Heart right ventricle (tissue), 16 donors: ENCODE measurements around the gene IGFL4. TPM values are rescaled to one million over a fixed set of nuclear protein-coding genes. Genes with fewer than 3 reads are reported as not detected.

Experiments
- ATAC-seq, 8 donors: fragments of 200-7000 bp; cut with Tn5 transposase; one replicate each; pipeline ENCODE4 v1.9.1; 2020; ENCODE audit warnings: mild to moderate bottlenecking in 8 of 8, moderate library complexity in 8 of 8, moderate number of reproducible peaks in 1 of 8
- DNase-seq, 2 donors: peaks; one replicate each; pipeline ENCODE4 v3.0.0-alpha.2; 2020
- H3K27ac ChIP-seq, 10 donors: fragments of 200-600 bp; sonication (generic) in 2 of 10; one replicate each; pipeline versions ENCODE4 v1.5.0 to v1.8.0; 2020 to 2022; ENCODE audit warnings: mild to moderate bottlenecking in 3 of 10
- H3K27me3 ChIP-seq, 7 donors: fragments of 200-600 bp; one replicate each; pipeline ENCODE4 v1.8.0; 2021 to 2022; ENCODE audit warnings: mild to moderate bottlenecking in 2 of 7
- H3K36me3 ChIP-seq, 9 donors: fragments of 200-600 bp; sonication (generic) in 1 of 9; one replicate each; pipeline versions ENCODE4 v1.5.0 to v1.8.0; 2020 to 2022; ENCODE audit warnings: mild to moderate bottlenecking in 2 of 9
- H3K4me1 ChIP-seq, 9 donors: fragments of 200-600 bp; sonication (generic) in 1 of 9; one replicate each; pipeline versions ENCODE4 v1.5.0 to v1.8.0; 2020 to 2022; ENCODE audit warnings: mild to moderate bottlenecking in 4 of 9
- H3K4me3 ChIP-seq, 10 donors: fragments of 200-600 bp; sonication (generic) in 2 of 10; one replicate each; pipeline versions ENCODE4 v1.5.0 to v1.8.0; 2020 to 2022; ENCODE audit warnings: mild to moderate bottlenecking in 7 of 10, moderate library complexity in 2 of 10
- H3K9me3 ChIP-seq, 11 donors: fragments of 200-600 bp in 10 of 11; sonication (generic) in 2 of 11; one replicate each; pipeline versions ENCODE4 v1.5.0 to v1.8.0; 2013 to 2022; ENCODE audit warnings: mild to moderate bottlenecking in 2 of 11, control low read depth in 1 of 11, moderate library complexity in 1 of 11
- CTCF ChIP-seq, 9 donors: fragments of 200-600 bp; sonication (generic) in 2 of 9; IDR thresholded peaks; one replicate each; pipeline versions ENCODE4 v1.5.0 to v1.8.0; 2021 to 2022; ENCODE audit warnings: antibody characterized with exemption in 9 of 9, mild to moderate bottlenecking in 5 of 9, moderate library complexity in 1 of 9
- WGBS, 2 donors: extraction: QIAGEN DNeasy Blood & Tissue Kit; methylation state at CpG; one replicate each; pipeline ENCODE4 v1.1.7; 2013; ENCODE audit warnings: inconsistent platforms in 1 of 2; 5-methylcytosine and 5-hydroxymethylcytosine counted together
- intact Hi-C, 10 donors: fragments of 100-400 bp; cut with DNase I; formaldehyde crosslinking; loops; one replicate each; pipeline versions ENCODE4 v1.11.1 to v1.14.2; 2022
- microRNA-seq, 2 donors: library from miRNA; unstranded; fragments of <30 nt; microRNA quantifications; one replicate each; pipeline ENCODE4 v1.2.0, GENCODE V29; 2021
- polyA plus RNA-seq, 2 donors: library from polyadenylated mRNA; stranded (reverse); fragments of 200-250 nt; gene quantifications; one replicate each; pipeline ENCODE4 v1.2.3, GENCODE V29; 2013
- total RNA-seq, 10 donors: library from RNA; stranded (reverse); fragmentation: NEBNext Ultra II Directional in 3 of 10; extraction: Animal tissue kit (Norgen Biotek cat#: 25700) in 3 of 10; gene quantifications; one replicate each; pipeline versions ENCODE4 v1.2.1 to v1.2.4, GENCODE V29; 2021 to 2023
- donor health status: Arrhythmogenic right ventricular cardiomyopathy.
- donor health status: ischemic (EF 13 %, LVEDD 7.1; RV severe dilation, severe dysfunction).
- donor health status: healthy with polysubstance abuse.
- donor health status: DM: no; HTN: yes; CAD: no.
- donor health status: DM: no; HTN: no; CAD: no.
- donor health status: ischemic (EF 25% LVEDD 6.9; RV normal size, moderate dysfunction).
- donor health status: ischemic (EF 25% LVEDD 5.7; RV mildly dilated, moderate dysfunction).
- donor health status: healthy.
- donor health status: DM: yes; HTN: yes; CAD: no.
- donor health status: Ischemic cardiomyopathy.
- donor health status: ischemic (EF 35%, LVEDD 5.7; RV mildly dilated, moderate dysfunction).
- donor health status: nonischemic (EF 11% LVEDD 7.7; RV severe dilation, severe dysfunction).
- donor health status: DM: yes; HTN: yes; CAD: no.
- donor health status: PGD.
- donor health status: ischemic (EF 29% LVEDD 5.4; RV normal size, mild dysfunction).
- donor health status: nonischemic (EF 23%, LVEDD 6.1; RV moderate dilation, normal function).

The IGFL4 gene
- total and polyA plus RNA-seq, 12 donors, result not detected

- no peak for ATAC-seq
- DNase-seq, result no peak
- H3K27ac ChIP-seq, result no peak overlapping the region
- no peaks in the 10 kb centered on the region for H3K9me3 ChIP-seq
- WGBS, 2 donors, result 82 to 90% methylated on average over 12 of the region's 12 CpGs
- H3K4me3 ChIP-seq, result no peak overlapping the region
- H3K36me3 ChIP-seq, result no peaks in the 10 kb centered on the region
- peaks cover 0 to 6% (median 0%) of the 10 kb centered on the region in 7 donors for H3K27me3 ChIP-seq
- peaks cover 0 to 7% (median 4%) of the 10 kb centered on the region in 9 donors for H3K4me1 ChIP-seq
- intact Hi-C loops, result no loop called here
- no peak for TF ChIP-seq CTCF (IDR thresholded peaks at IDR 0.05)
Observed at GRCh38 chr19:45990113-45990728, 50.6 kb downstream of the IGFL4 start.

Small RNA genes lying within 50 kb of the gene (microRNA-seq; reads per million reads assigned to microRNA genes)
- 68.2 to 81.8 reads per million in 2 donors for gene MIR769

Other genes starting within 250 kb of the IGFL4 start
- gene DMWD, start 248.2 kb downstream of the IGFL4 start, total RNA-seq, result 10 to 100 TPM; 54.2 to 78.1 (median 69.3) TPM
- gene DMWD, start 248.2 kb downstream of the IGFL4 start, polyA plus RNA-seq, result 10 to 100 TPM; 44.6 to 58.9 TPM
- under 1 TPM in 2 of 10 donors, not detected in 8; 0.09 to 0.15 TPM for gene RSPH6A, start 225.7 kb downstream of the IGFL4 start, total RNA-seq
- gene RSPH6A, start 225.7 kb downstream of the IGFL4 start, polyA plus RNA-seq, result not detected
- 10 to 100 TPM; 22.4 to 45.0 (median 33.0) TPM for gene SYMPK, start 177.9 kb downstream of the IGFL4 start, total RNA-seq
- 10 to 100 TPM; 30.5 to 75.0 TPM for gene SYMPK, start 177.9 kb downstream of the IGFL4 start, polyA plus RNA-seq
- under 1 TPM in 1 of 10 donors, not detected in 9; 0.11 TPM for gene FOXA3, start 176.7 kb downstream of the IGFL4 start, total RNA-seq
- under 1 TPM in 1 of 2 donors, not detected in 1; 0.01 TPM for gene FOXA3, start 176.7 kb downstream of the IGFL4 start, polyA plus RNA-seq
- gene IRF2BP1, start 154.9 kb downstream of the IGFL4 start, total RNA-seq, result 10 to 100 TPM; 15.9 to 23.0 (median 20.3) TPM
- 10 to 100 TPM in 1 of 2 donors, 1 to 10 TPM in 1; 8.0 to 13.4 TPM for gene IRF2BP1, start 154.9 kb downstream of the IGFL4 start, polyA plus RNA-seq
- gene MYPOP, start 138.4 kb downstream of the IGFL4 start, total RNA-seq, result 10 to 100 TPM in 6 of 10 donors, 1 to 10 TPM in 4; 8.1 to 17.0 (median 10.3) TPM
- gene MYPOP, start 138.4 kb downstream of the IGFL4 start, polyA plus RNA-seq, result 1 to 10 TPM; 7.1 to 8.9 TPM
- gene NANOS2, start 126.2 kb downstream of the IGFL4 start, total RNA-seq, result not detected
- not detected for gene NANOS2, start 126.2 kb downstream of the IGFL4 start, polyA plus RNA-seq
- gene NOVA2, start 67.1 kb downstream of the IGFL4 start, total RNA-seq, result 1 to 10 TPM; 4.4 to 7.8 (median 5.9) TPM
- 1 to 10 TPM; 1.6 to 8.2 TPM for gene NOVA2, start 67.1 kb downstream of the IGFL4 start, polyA plus RNA-seq
- gene CCDC61, start 45.5 kb downstream of the IGFL4 start, total RNA-seq, result 10 to 100 TPM in 1 of 10 donors, 1 to 10 TPM in 9; 6.6 to 10.3 (median 8.3) TPM
- 10 to 100 TPM in 1 of 2 donors, 1 to 10 TPM in 1; 7.3 to 11.6 TPM for gene CCDC61, start 45.5 kb downstream of the IGFL4 start, polyA plus RNA-seq
- gene PGLYRP1, start 17.9 kb downstream of the IGFL4 start, total RNA-seq, result 1 to 10 TPM in 1 of 10 donors, under 1 TPM in 1, not detected in 8; 0.81 to 1.1 TPM
- under 1 TPM in 1 of 2 donors, not detected in 1; 0.16 TPM for gene PGLYRP1, start 17.9 kb downstream of the IGFL4 start, polyA plus RNA-seq
- gene IGFL3, start 83.7 kb upstream of the IGFL4 start, total RNA-seq, result not detected
- not detected for gene IGFL3, start 83.7 kb upstream of the IGFL4 start, polyA plus RNA-seq
- under 1 TPM in 1 of 10 donors, not detected in 9; 0.44 TPM for gene IGFL2, start 107.2 kb upstream of the IGFL4 start, total RNA-seq
- not detected for gene IGFL2, start 107.2 kb upstream of the IGFL4 start, polyA plus RNA-seq
- not detected for gene IGFL1, start 188.7 kb upstream of the IGFL4 start, total RNA-seq
- not detected for gene IGFL1, start 188.7 kb upstream of the IGFL4 start, polyA plus RNA-seq